HS-5 (cell line): ENCODE results near the gene ADGRD1.
A peak's percentile ranks its signal among the peaks of the same experiment; 100 is the strongest.

Source experiments
- DNase-seq: peaks from one replicate; pipeline ENCODE4 v3.0.0-alpha.2; 2012; ENCODE audit warnings: low read depth

Gene ADGRD1

GRCh38 chr12:131162113-131162512 lies 208.4 kb downstream of the ADGRD1 start:
- DNase-seq: no peak

GRCh38 chr12:131163189-131163738 lies 209.6 kb downstream of the ADGRD1 start:
- no peak for DNase-seq

GRCh38 chr12:131164096-131164872 lies 210.6 kb downstream of the ADGRD1 start:
- DNase-seq: no peak

GRCh38 chr12:131166717-131167116 lies 213.0 kb downstream of the ADGRD1 start:
- no peak for DNase-seq

- no peak for DNase-seq
Observed at GRCh38 chr12:131167334-131167733, 213.6 kb downstream of the ADGRD1 start.

- DNase-seq: peak; percentile 44
Observed at GRCh38 chr12:131171029-131171428, 217.3 kb downstream of the ADGRD1 start.

- no peak for DNase-seq
Observed at GRCh38 chr12:131174901-131175300, 221.2 kb downstream of the ADGRD1 start.

GRCh38 chr12:131176266-131176665 lies 222.6 kb downstream of the ADGRD1 start:
- no peak for DNase-seq

GRCh38 chr12:131176926-131177325 lies 223.2 kb downstream of the ADGRD1 start:
- DNase-seq: no peak

- DNase-seq: no peak
Observed at GRCh38 chr12:131177599-131177998, 223.9 kb downstream of the ADGRD1 start.

GRCh38 chr12:131187602-131188001 lies 233.9 kb downstream of the ADGRD1 start:
- DNase-seq: no peak

GRCh38 chr12:131188131-131189050 lies 234.7 kb downstream of the ADGRD1 start:
- DNase-seq: no peak

- no peak for DNase-seq
Observed at GRCh38 chr12:131189781-131190180, 236.1 kb downstream of the ADGRD1 start.

GRCh38 chr12:131190965-131191364 lies 237.3 kb downstream of the ADGRD1 start:
- no peak for DNase-seq
